Thoracic aorta (tissue), 2 donors: ENCODE measurements around the gene ARFGAP2. TPM values are rescaled to one million over a fixed set of nuclear protein-coding genes. Genes with fewer than 3 reads are reported as not detected.

Experiments used
- ATAC-seq: fragments of 150-250 bp; one replicate; pipeline ENCODE4 v1.8.0; 2017; ENCODE audit warnings: low read depth; ENCODE audit not compliant: insufficient number of reproducible peaks, low FRiP score
- DNase-seq: peaks from one replicate; pipeline ENCODE4 v3.0.0-alpha.2; 2020; ENCODE audit warnings: low spot score
- H3K27ac ChIP-seq, 2 donors: fragments of 200-600 bp; sonication (generic); 1 replicate in 1 of 2; 2 replicates in 1 of 2; pipeline ENCODE4 v1.5.1; 2016; ENCODE audit warnings: mild to moderate bottlenecking in 2 of 2, moderate library complexity in 2 of 2
- H3K27me3 ChIP-seq: fragments of 200-600 bp; sonication (generic); replicated peaks from 2 replicates; pipeline ENCODE4 v1.6.0; 2016; ENCODE audit warnings: mild to moderate bottlenecking; ENCODE audit not compliant: insufficient read depth
- H3K36me3 ChIP-seq: fragments of 200-600 bp; sonication (generic); one replicate; pipeline ENCODE4 v1.5.1; 2016
- H3K4me1 ChIP-seq, 2 donors: fragments of 200-600 bp; sonication (generic); 1 replicate in 1 of 2; 2 replicates in 1 of 2; pipeline versions ENCODE4 v1.5.1 to v1.6.0; 2016; ENCODE audit warnings: low read depth in 2 of 2, mild to moderate bottlenecking in 1 of 2; ENCODE audit not compliant: control insufficient read depth in 1 of 2
- H3K4me3 ChIP-seq: fragments of 200-600 bp; sonication (generic); 2 replicates; pipeline ENCODE4 v1.5.1; 2016; ENCODE audit warnings: mild to moderate bottlenecking
- H3K9me3 ChIP-seq: fragments of 200-600 bp; sonication (generic); 2 replicates; pipeline ENCODE4 v1.5.1; 2016
- CTCF ChIP-seq: fragments of 200-600 bp; sonication (generic); IDR thresholded peaks from one replicate; pipeline ENCODE4 v1.5.1; 2019; ENCODE audit warnings: antibody characterized with exemption
- total RNA-seq, 2 donors: library from RNA; depleted of rRNA; stranded (reverse); fragments of >200 nt; gene quantifications; one replicate each; pipeline versions ENCODE4 v1.1.0 to v1.2.3, GENCODE V29; 2016

The ARFGAP2 gene
- 100 to 1,000 TPM; 122 to 164 TPM for total RNA-seq

GRCh38 chr11:47176328-47177228, at the start of gene ARFGAP2:
ARFGAP2 (minus strand) TSS chr11:47176879; CDS start chr11:47176853, 26 bp downstream.
- no peaks in the 10 kb centered on the region for H3K27me3 ChIP-seq
- DNase-seq (peak; percentile 86), ATAC-seq (peak; percentile 91)
- H3K27ac ChIP-seq, result peak within 1 kb of the TSS; percentile 93 to 99
- no peaks in the 10 kb centered on the region for H3K9me3 ChIP-seq
- peaks cover 16 to 32% of the 10 kb centered on the region in 2 donors for H3K4me1 ChIP-seq
- peaks cover 37% of the 10 kb centered on the region for H3K36me3 ChIP-seq
- H3K4me3 ChIP-seq, result peak within 1 kb of the TSS; percentile 99
- no peak for TF ChIP-seq CTCF

GRCh38 chr11:47225552-47226400, 49.1 kb upstream of the ARFGAP2 start:
- Histone ChIP-seq H3K9me3 (no peaks in the 10 kb centered on the region), H3K4me3 (no peak overlapping the region), H3K27me3 (no peaks in the 10 kb centered on the region), H3K4me1 (peaks cover 0 to 2% of the 10 kb centered on the region in 2 donors), H3K27ac (no peak overlapping the region), H3K36me3 (peaks cover 21% of the 10 kb centered on the region)
- ATAC-seq (no peak), DNase-seq (no peak)
- no peak for TF ChIP-seq CTCF

GRCh38 chr11:47222696-47223095, 46.0 kb upstream of the ARFGAP2 start:
- Histone ChIP-seq H3K9me3 (no peaks in the 10 kb centered on the region), H3K4me1 (peaks cover 7 to 17% of the 10 kb centered on the region in 2 donors), H3K27ac (no peak overlapping the region), H3K27me3 (no peaks in the 10 kb centered on the region), H3K4me3 (no peak overlapping the region), H3K36me3 (peaks cover 28% of the 10 kb centered on the region)
- no peak for DNase-seq
- no peak for ATAC-seq
- TF ChIP-seq CTCF, result no peak

GRCh38 chr11:47220401-47220821, 43.7 kb upstream of the ARFGAP2 start:
- H3K4me1 ChIP-seq, result peaks cover 20 to 38% of the 10 kb centered on the region in 2 donors

More at GRCh38 chr11:47220401-47220821, 43.7 kb upstream of the ARFGAP2 start:
- Histone ChIP-seq H3K27me3 (no peaks in the 10 kb centered on the region), H3K36me3 (peaks cover 26% of the 10 kb centered on the region), H3K27ac (no peak overlapping the region), H3K4me3 (no peak overlapping the region), H3K9me3 (no peaks in the 10 kb centered on the region)
- no peak for DNase-seq
- ATAC-seq, result no peak
- no peak for TF ChIP-seq CTCF
